Measurements from ENCODE around the gene SLC25A21.
A peak's percentile ranks its signal among the peaks of the same experiment; 100 is the strongest.
"Not testable (repeated sequence)": the region's sequence is repeated elsewhere in the genome, so short reads cannot be mapped to it uniquely, and the experiment has no call there.

SLC25A21 gene

GRCh38 chr14:37172024-37172869 is at the start of gene SLC25A21:
Gene SLC25A21, minus strand, starts transcription at chr14:37172606.
- DNase-seq, result no peak

DNA sequence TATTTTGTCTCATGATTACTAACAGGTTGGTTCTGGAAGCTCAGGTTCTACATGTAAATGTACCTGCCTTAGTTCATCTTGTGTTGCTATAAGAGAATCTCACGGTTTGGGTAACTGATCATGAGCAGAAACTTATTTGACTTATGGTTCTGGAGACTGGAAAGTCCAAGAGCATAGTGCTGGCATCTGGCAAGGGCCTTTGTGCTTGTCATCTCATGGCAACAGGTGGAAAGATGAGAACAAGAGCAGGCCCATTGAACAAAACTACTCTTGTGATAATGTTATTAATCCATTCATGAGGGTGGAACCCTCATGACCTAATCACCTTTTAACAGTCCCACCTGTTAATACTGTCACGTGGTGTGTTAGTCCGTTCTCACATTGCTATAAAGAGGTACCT is 48.7 kb upstream of the SLC25A21 start:
- no peak for DNase-seq

- no peak for DNase-seq
Measured at GRCh38 chr14:37215345-37215744, 42.9 kb upstream of the SLC25A21 start.

DNA sequence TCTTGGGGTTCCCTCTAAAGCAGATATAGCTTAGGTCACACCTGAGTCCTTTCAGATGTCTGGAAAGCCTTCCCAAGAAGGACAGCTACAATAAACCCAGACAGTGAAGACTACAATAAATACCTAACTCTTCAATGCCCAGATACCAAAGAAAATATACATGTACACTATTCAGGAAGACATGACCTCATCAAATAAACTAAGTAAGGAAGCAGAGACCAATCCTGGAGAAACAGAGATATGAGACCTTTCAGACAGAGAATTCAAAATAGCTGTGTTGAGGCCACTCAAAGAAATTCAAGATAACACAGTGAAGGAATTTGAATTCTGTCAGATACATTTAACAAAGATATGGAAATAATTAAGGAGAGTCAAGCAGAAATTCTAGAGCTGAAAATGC is 40.6 kb upstream of the SLC25A21 start:
- DNase-seq, result no peak

DNA sequence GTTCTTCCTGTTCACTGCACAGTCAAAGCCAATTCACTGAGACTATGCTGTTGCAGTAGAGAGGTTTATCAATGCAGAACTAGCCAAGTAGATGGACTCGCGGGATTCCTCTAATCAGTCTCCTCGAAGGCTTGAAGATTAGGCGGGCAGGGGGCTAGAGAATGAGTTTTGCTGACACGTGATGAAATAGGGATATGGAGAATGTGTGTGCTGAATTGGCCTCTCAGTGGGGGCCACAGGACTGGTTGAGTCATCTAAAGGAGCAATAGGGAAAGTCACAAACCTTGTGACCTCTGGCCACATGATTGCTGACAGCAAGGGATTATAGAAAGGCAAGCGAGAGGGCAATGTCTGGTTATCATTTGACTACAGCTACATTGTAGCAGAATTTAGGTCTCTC is 38.0 kb upstream of the SLC25A21 start:
- no peak for DNase-seq

GRCh38 chr14:37209617-37210016 is 37.2 kb upstream of the SLC25A21 start:
- not testable (repeated sequence) for DNase-seq

DNA sequence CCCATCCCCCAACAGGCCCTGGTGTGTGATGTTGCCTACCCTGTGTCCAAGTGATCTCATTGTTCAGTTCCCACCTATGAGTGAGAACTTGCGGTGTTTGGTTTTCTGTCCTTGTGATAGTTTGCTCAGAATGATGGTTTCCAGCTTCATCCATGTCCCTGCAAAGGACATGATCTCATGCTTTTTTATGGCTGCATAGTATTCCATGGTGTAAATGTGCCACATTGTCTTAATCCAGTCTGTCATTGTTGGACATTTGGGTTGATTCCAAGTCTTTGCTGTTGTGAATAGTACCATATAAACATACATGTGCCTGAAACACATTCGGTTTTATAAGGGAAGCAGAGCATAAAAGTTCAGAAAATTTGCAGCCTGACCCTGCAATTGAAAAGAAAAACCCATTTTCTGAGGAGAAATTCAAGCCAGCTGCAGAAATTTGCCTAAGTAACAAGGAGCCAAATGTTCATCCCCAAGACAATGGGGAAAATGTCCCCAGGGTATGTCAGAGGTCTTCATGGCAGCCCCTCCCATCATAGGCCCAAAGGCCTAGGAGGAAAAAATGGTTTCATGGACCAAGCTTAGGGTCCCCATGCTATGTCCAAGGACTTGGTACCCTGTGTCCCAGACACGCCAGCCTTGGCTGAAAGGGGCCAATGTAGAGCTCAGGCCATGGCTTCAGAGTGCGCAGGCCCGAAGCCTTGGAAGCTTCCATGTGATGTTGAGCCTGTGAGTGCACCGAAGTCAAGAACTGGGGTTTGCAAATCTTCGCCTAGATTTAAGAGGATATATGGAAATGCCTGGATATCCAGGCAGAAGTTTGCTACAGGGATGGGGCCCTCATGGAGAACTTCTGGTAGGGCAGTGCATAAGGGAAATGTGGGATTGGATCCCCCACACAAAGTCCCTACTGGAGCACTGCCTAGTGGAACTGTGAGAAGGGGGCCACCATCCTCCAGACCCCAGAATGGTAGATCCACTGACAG is 33.5 kb upstream of the SLC25A21 start:
- not testable (repeated sequence) for DNase-seq

GRCh38 chr14:37203423-37203822 is 31.0 kb upstream of the SLC25A21 start:
- DNase-seq, result no peak

DNA sequence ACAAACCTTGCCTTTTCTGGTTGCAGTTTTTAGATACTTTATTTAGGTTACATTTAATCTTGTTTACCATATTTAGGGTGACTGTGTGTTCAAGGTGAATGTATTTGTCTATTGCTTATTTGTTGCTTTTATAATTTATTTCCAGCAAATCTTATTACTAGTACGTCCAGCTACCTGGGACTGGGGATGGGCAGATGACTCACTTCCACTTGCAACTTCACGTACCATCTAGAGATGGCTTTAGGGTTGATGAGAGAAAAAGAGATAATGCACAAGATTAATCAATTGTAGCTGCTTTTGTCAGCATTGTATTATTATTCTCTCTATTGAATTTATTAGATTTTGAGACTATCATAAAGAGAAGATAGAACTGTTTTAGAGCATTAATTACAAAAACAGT is 30.4 kb upstream of the SLC25A21 start:
- DNase-seq, result no peak

DNA sequence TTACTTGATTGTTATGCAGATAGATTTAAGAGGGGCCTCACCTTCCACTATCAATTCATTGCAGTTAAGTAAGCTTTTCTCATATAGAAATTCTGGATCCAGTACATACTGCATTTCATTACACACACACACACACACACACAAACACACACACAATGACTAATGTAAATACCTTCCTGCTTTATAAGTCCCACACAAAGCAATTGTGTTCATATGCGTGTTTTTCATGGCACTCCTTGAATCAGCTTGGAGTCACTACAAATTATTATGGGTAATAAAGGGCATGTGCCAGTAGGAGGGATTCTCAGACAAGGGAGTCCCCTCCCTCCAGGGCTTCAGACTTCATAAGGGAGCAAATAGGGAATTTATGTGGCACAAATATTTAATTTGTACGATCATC is 29.9 kb upstream of the SLC25A21 start:
- DNase-seq, result no peak

GRCh38 chr14:37201724-37202123 is 29.3 kb upstream of the SLC25A21 start:
- no peak for DNase-seq

DNA sequence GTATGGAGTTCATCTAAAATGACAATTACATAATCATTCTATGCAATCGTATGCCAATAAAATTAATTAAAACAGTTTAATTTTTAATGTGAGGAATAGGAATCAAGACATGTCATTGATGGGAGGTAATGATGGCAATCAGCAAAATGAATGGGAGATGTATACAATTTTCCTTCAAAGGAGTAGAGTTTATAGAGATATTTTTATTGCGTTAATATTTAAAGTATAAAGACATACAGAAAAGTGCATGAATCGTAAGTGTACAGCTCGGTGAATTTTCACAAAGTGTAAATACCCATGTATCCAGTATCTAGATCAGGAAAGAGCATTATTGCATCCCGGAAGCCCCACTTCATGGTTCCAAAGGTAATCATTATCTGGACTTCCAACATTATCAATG is 26.5 kb upstream of the SLC25A21 start:
- no peak for DNase-seq

- no peak for DNase-seq
Measured at GRCh38 chr14:37198273-37198598, 25.8 kb upstream of the SLC25A21 start.

GRCh38 chr14:37197421-37198272 is 25.2 kb upstream of the SLC25A21 start, which contains the start of gene MIPOL1:
Gene MIPOL1, plus strand, starts transcription at chr14:37197937. Its CDS starts 49,952 bp downstream, at chr14:37247889.
- peak in 1 of 2 donors; percentile 1 for DNase-seq

GRCh38 chr14:37196604-37197420 is 24.4 kb upstream of the SLC25A21 start:
- no peak for DNase-seq

DNA sequence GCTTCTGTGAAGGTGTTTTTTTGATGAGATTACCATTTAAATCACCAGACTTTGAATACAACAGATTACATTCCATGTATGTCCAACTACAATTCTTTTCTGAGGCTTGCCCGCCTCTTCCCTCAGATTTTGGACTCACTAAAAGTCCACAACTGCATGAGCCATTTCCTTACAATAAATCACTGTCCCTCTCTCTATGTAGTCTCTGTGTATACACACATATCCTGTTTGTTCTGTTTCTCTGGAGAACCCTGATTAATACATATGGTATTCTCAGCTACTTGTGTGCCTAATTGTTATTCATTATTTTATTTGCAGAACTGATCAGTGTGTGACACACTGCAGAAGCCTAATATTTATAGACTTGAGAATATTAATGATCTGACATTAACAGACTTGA is 22.9 kb upstream of the SLC25A21 start:
- DNase-seq, result no peak

GRCh38 chr14:37194698-37195097 is 22.3 kb upstream of the SLC25A21 start:
- DNase-seq, result no peak

DNA sequence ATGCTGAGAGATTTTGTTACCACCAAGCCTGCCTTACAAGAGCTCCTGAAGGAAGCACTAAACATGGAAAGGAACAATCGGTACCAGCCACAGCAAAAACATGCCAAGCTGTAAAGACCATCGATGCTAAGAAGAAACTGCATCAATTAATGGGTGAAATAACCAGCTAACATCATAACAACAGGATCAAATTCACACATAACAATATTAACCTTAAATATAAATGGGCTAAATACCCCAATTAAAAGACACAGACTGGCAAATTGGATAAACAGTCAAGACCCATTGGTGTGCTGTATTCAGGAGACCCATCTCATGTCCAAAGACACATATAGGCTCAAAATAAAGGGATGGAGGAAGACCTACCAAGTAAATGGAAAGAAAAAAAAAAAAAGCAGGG is 17.3 kb upstream of the SLC25A21 start:
- not testable (repeated sequence) for DNase-seq

DNA sequence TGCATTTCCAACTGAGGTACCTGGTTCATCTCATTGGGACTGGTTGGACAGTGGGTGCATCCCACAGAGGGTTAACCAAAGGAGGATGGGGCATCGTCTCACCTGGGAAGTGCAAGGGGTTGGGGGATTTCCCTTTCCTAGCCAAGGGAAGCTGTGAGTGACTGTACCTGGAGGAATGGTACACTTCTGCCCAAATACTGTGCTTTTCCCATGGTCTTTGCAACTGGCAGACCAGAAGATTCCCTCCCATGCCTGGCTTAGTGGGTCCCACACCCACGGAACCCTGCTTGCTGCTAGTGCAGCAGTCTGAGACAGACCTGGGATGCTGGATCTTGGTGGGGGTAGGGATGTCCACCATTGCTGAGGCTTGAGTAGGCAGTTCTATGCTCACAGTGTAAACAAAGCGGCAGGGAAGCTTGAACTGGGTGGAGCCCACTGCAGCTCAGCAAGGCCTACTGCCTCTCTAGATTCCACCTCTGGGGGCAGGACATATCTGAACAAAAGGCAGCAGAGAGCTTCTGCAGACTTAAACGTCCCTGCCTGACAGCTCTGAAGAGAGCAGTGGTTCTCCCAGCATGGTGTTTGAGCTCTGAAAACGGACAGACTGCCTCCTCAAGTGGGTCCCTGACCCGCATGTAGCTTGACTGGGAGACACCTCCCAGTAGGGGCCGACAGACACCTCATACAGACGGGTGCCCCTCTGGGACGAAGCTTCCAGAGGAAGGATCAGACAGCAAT is 15.6 kb upstream of the SLC25A21 start:
- DNase-seq, result not testable (repeated sequence)

DNA sequence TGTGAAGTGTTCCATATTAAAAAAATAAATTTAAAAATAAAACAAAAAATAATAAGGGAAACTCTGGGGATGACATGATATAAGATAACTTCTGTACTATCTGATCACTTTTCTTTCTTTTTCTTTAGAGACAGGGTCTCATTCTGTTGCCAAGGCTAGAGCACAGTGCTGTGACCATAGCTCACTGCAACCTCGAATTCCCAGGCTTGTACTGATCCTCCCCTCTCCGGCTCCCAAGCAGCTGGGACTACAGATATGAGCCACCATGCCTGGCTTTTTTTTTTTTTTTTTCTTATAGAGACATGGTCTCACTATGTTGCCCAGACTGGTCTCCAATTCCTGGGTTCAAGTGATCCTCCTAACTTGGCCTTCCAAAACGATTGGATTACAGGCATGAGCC is 14.9 kb upstream of the SLC25A21 start:
- no peak for DNase-seq

GRCh38 chr14:37186865-37187264 is 14.5 kb upstream of the SLC25A21 start:
- DNase-seq, result no peak
